B cell (primary cell): Measurements from ENCODE around the gene DRC7. TPM values are rescaled to one million over a fixed set of nuclear protein-coding genes. Genes with fewer than 3 reads are reported as not detected.

Experiments
- ATAC-seq: fragments of 200-7000 bp; cut with Tn5 transposase; one replicate; pipeline ENCODE4 v1.10.0; 2021; ENCODE audit warnings: low read depth, mild to moderate bottlenecking, moderate number of reproducible peaks, moderate library complexity
- CTCF ChIA-PET: fragments of 350-600 bp; sonication (Branson Sonifier 250); formaldehyde crosslinking; loops from one replicate; lab custom pipeline; 2021; ENCODE audit warnings: antibody characterized with exemption, inconsistent platforms; lab: Charles Lee
- POLR2A ChIA-PET: fragments of 350-600 bp; sonication (Branson Sonifier 250); formaldehyde crosslinking; loops from one replicate; lab custom pipeline; 2021; ENCODE audit warnings: antibody characterized with exemption; lab: Charles Lee
- DNase-seq: peaks from one replicate; pipeline ENCODE4 v3.0.0; 2013
- H2AFZ ChIP-seq: 2 replicates; pipeline ENCODE4 v1.6.1; 2012; ENCODE audit warnings: mild to moderate bottlenecking, low read depth, low read length; ENCODE audit not compliant: insufficient read depth, poor library complexity, severe bottlenecking
- H3K27ac ChIP-seq, 2 donors: 1 replicate in 1 of 2; 2 replicates in 1 of 2; pipeline ENCODE4 v1.5.1; 2012 to 2013; ENCODE audit warnings: low read length in 2 of 2, mild to moderate bottlenecking in 2 of 2, moderate library complexity in 1 of 2
- H3K27me3 ChIP-seq, 4 experiments: fragments of 200-600 bp in 1 of 4; sonication (generic) in 1 of 4; replicated peaks in 1 of 4; 1 replicate in 2 of 4; 2 replicates in 2 of 4; pipeline versions ENCODE4 v1.6.1 to v1.7.0; 2013 to 2016; ENCODE audit warnings: low read length in 3 of 4, mild to moderate bottlenecking in 2 of 4, mixed read lengths in 1 of 4, moderate library complexity in 1 of 4; ENCODE audit not compliant: insufficient read depth in 4 of 4, control insufficient read depth in 3 of 4; ENCODE audit errors: control extremely low read depth in 1 of 4
- H3K36me3 ChIP-seq, 2 experiments: replicated peaks in 1 of 2; 1 replicate in 1 of 2; 2 replicates in 1 of 2; pipeline versions ENCODE4 v1.6.1 to v1.7.1; 2013; ENCODE audit warnings: low read length in 1 of 2; ENCODE audit not compliant: insufficient read depth in 2 of 2, control insufficient read depth in 1 of 2; ENCODE audit errors: control extremely low read depth in 1 of 2, extremely low read depth in 1 of 2
- H3K4me1 ChIP-seq, 2 donors: fragments of 200-600 bp in 1 of 2; sonication (generic) in 1 of 2; 1 replicate in 1 of 2; 2 replicates in 1 of 2; pipeline versions ENCODE4 v1.5.1 to v1.6.1; 2013 to 2017; ENCODE audit warnings: low read length in 2 of 2; ENCODE audit not compliant: control insufficient read depth in 2 of 2, insufficient read depth in 2 of 2
- H3K4me2 ChIP-seq: replicated peaks from 2 replicates; pipeline ENCODE3; 2012; ENCODE audit warnings: mild to moderate bottlenecking, low read depth, low read length; ENCODE audit not compliant: poor library complexity, severe bottlenecking
- H3K4me3 ChIP-seq, 5 experiments: fragments of 200-600 bp in 1 of 5; sonication (generic) in 1 of 5; 1 replicate in 3 of 5; 2 replicates in 2 of 5; pipeline versions ENCODE4 v1.5.1 to v1.7.0; 2011 to 2016; ENCODE audit warnings: low read length in 4 of 5, mild to moderate bottlenecking in 4 of 5, low read depth in 2 of 5, control low read depth in 1 of 5, moderate library complexity in 1 of 5; ENCODE audit not compliant: insufficient read depth in 1 of 5; ENCODE audit errors: control extremely low read depth in 1 of 5, extremely low read depth in 1 of 5
- H3K79me2 ChIP-seq: fragments of 200-600 bp; sonication (generic); one replicate; pipeline ENCODE4 v1.6.0; 2016; ENCODE audit warnings: low read length; ENCODE audit not compliant: control insufficient read depth, insufficient read depth
- H3K9ac ChIP-seq: fragments of 200-600 bp; sonication (generic); 2 replicates; pipeline ENCODE4 v1.6.1; 2017; ENCODE audit warnings: mild to moderate bottlenecking, low read length, moderate library complexity
- H3K9me3 ChIP-seq, 3 donors: one replicate each; pipeline versions ENCODE4 v1.6.1 to v1.7.1; 2013; ENCODE audit warnings: low read length in 2 of 3; ENCODE audit not compliant: control insufficient read depth in 2 of 3, insufficient read depth in 1 of 3; ENCODE audit errors: control extremely low read depth in 1 of 3
- H4K20me1 ChIP-seq: 2 replicates; pipeline ENCODE4 v1.6.0; 2012; ENCODE audit warnings: mild to moderate bottlenecking, low read length; ENCODE audit not compliant: insufficient read depth, control insufficient read depth, poor library complexity, severe bottlenecking
- H3K27ac Mint-ChIP-seq: one replicate; pipeline ENCODE4 v1.8.0; 2021; ENCODE audit warnings: mixed read lengths
- H3K27me3 Mint-ChIP-seq: one replicate; pipeline ENCODE4 v1.8.0; 2021; ENCODE audit warnings: mixed read lengths
- H3K4me1 Mint-ChIP-seq: one replicate; pipeline ENCODE4 v1.8.0; 2021; ENCODE audit warnings: mixed read lengths
- H3K4me3 Mint-ChIP-seq: one replicate; pipeline ENCODE4 v1.8.0; 2021; ENCODE audit warnings: mixed read lengths
- H3K9me3 Mint-ChIP-seq: one replicate; pipeline ENCODE4 v1.8.0; 2022; ENCODE audit warnings: mixed read lengths; ENCODE audit not compliant: insufficient read depth
- EZH2 ChIP-seq: IDR thresholded peaks from 2 replicates; pipeline ENCODE4 v1.6.1; 2012; ENCODE audit warnings: borderline replicate concordance, low read depth, mild to moderate bottlenecking, moderate library complexity, low read length; ENCODE audit not compliant: insufficient read depth, poor library complexity, severe bottlenecking
- WGBS: methylation state at CpG from one replicate; pipeline ENCODE4 v1.1.5; 2013; ENCODE audit warnings: missing lambda C conversion rate; ENCODE audit not compliant: insufficient coverage; 5-methylcytosine and 5-hydroxymethylcytosine counted together
- intact Hi-C: fragments of 100-400 bp; cut with micrococcal nuclease; formaldehyde crosslinking; loops from one replicate; pipeline ENCODE4 v1.10.0; 2022
- polyA plus RNA-seq: library from polyadenylated mRNA; depleted of rRNA; stranded (reverse); fragments of >200 nt; gene quantifications from 2 replicates; pipeline ENCODE4 v1.2.3, GENCODE V29; 2012
- total RNA-seq, 2 donors: library from RNA; stranded (reverse); fragments of 120-200 nt in 1 of 2; gene quantifications; 1 replicate in 1 of 2; 2 replicates in 1 of 2; pipeline versions ENCODE4 v1.2.3 to v1.2.4, GENCODE V29; 2013 to 2022
- TF ChIP-seq, protein P1 (sequence below): fragments of 200-600 bp; IDR thresholded peaks from one replicate; pipeline ENCODE4 v1.8.0; 2022; ENCODE audit warnings: antibody characterized with exemption, mild to moderate bottlenecking

The DRC7 gene
- total and polyA plus RNA-seq, 2 donors (not counting 1 experiment from before 2014, with no cell fraction given) = 0.12 to 0.22 TPM

DNA sequence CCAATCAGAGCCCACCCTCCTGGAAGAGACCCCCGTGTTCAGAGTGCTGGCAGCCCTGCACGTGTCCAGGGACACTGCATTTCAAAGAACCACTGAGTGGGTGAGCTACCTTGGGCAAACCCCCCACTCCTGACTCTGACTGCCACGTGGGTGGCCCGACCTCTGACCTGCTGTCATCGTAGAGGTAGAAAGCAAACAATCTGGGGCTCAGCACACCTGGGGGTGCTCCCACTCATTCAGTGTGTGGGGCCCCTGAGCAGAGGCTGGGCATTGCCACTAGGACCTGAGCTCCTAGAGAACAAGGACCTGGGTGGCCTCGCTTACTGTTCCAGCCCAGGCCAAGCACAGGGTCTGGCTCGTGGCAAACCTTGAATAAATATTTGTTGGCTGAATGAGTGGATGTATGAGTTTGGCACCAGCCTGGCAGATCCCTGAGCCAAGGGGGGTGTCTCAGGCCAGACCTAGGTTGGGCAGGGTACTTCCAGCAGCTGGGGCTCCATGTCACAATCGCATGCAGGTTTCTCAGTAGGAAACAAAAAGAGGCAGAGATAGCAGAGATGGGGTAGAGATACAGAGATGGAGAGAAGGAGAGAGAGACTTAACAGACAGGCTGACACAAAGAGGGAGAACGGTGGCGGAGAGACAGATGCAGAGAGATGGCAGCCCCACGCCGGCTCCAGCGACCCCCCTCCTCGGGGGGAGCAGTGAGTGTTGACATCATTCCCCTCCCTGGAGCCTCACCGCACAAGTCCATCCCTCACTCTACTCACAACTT lies 5.4 kb upstream of the DRC7 start:
- 30% methylated on average over 13 of the region's 15 CpGs for WGBS
- POLR2A ChIA-PET = interaction anchor here (1.7 kb wide), 1 partner anchor 47 kb away, joined by 4 read pairs; the partner anchor contains the start of gene KATNB1
- Mint-ChIP-seq H3K9me3 (no peaks in the 10 kb centered on the region), H3K27me3 (no peaks in the 10 kb centered on the region), H3K27ac (peak overlapping the region; percentile 91), H3K4me3 (peak overlapping the region; percentile 67), H3K4me1 (peaks cover 18% of the 10 kb centered on the region)
- TF ChIP-seq, protein P1, sequence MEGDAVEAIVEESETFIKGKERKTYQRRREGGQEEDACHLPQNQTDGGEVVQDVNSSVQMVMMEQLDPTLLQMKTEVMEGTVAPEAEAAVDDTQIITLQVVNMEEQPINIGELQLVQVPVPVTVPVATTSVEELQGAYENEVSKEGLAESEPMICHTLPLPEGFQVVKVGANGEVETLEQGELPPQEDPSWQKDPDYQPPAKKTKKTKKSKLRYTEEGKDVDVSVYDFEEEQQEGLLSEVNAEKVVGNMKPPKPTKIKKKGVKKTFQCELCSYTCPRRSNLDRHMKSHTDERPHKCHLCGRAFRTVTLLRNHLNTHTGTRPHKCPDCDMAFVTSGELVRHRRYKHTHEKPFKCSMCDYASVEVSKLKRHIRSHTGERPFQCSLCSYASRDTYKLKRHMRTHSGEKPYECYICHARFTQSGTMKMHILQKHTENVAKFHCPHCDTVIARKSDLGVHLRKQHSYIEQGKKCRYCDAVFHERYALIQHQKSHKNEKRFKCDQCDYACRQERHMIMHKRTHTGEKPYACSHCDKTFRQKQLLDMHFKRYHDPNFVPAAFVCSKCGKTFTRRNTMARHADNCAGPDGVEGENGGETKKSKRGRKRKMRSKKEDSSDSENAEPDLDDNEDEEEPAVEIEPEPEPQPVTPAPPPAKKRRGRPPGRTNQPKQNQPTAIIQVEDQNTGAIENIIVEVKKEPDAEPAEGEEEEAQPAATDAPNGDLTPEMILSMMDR = no peak
- no peak for TF ChIP-seq EZH2
- Histone ChIP-seq H3K27ac (peak overlapping the region; percentile 46 to 78), H3K36me3 (no peaks in the 10 kb centered on the region), H2AFZ (peak overlapping the region; percentile 63), H3K9ac (peak overlapping the region; percentile 23), H3K4me3 (peak overlapping the region in 1 of 5 experiments; percentile 16), H3K4me1 (peaks cover 27 to 29% of the 10 kb centered on the region in 2 donors), H3K9me3 (no peaks in the 10 kb centered on the region), H3K4me2 (peak overlapping the region; percentile 59), H3K27me3 (no peaks in the 10 kb centered on the region), H3K79me2 (no peaks in the 10 kb centered on the region), H4K20me1 (no peaks in the 10 kb centered on the region)
- ATAC-seq = no peak
- DNase-seq = peak; percentile 28
- CTCF ChIA-PET = no interaction called here
- intact Hi-C loops = no loop called here
